SK-N-SH (cell line): ENCODE data around the gene SPEF2. TPM values are rescaled to one million over a fixed set of nuclear protein-coding genes. Genes with fewer than 3 reads are reported as not detected.

ENCODE experiments used
- CTCF ChIA-PET: fragments of 300-600, 350-600 bp; formaldehyde crosslinking; extraction: SDS; loops from one replicate; lab custom pipeline; 2021; lab: Yijun Ruan, JAX
- POLR2A ChIA-PET: fragments of 350-600 bp; sonication (Branson Sonifier 250); formaldehyde crosslinking; extraction: SDS; loops from one replicate; lab custom pipeline; 2020; ENCODE audit warnings: antibody characterized with exemption, inconsistent platforms; lab: Yijun Ruan, JAX
- DNase-seq: peaks from one replicate; pipeline ENCODE4 v3.0.0; 2012
- H2AFZ ChIP-seq: fragments of 200-600 bp; sonication (generic); 2 replicates; pipeline ENCODE4 v1.8.1; 2016; ENCODE audit warnings: antibody characterized with exemption, mild to moderate bottlenecking, low read depth
- H3F3A ChIP-seq: fragments of 200-600 bp; sonication (generic); replicated peaks from 2 replicates; pipeline ENCODE3; 2016; ENCODE audit warnings: antibody characterized with exemption, mild to moderate bottlenecking; ENCODE audit not compliant: insufficient read depth
- H3K27ac ChIP-seq, 2 experiments: fragments of 200-500 bp in 1 of 2; fragments of 200-600 bp in 1 of 2; sonication (Bioruptor generic) in 1 of 2; sonication (generic), shearing (Covaris generic) in 1 of 2; 2 replicates each; pipeline versions ENCODE4 v1.5.1 to v1.6.1; 2014 to 2016; ENCODE audit warnings: low read depth in 2 of 2, inconsistent platforms in 1 of 2, low read length in 1 of 2, mild to moderate bottlenecking in 1 of 2, mixed read lengths in 1 of 2
- H3K27me3 ChIP-seq: fragments of 200-600 bp; sonication (generic), shearing (Covaris generic); 2 replicates; pipeline ENCODE4 v1.6.1; 2016; ENCODE audit warnings: mixed run types; ENCODE audit not compliant: insufficient read depth
- H3K36me3 ChIP-seq, 2 experiments: fragments of 200-500 bp in 1 of 2; fragments of 200-600 bp in 1 of 2; sonication (Bioruptor generic) in 1 of 2; sonication (generic) in 1 of 2; replicated peaks in 1 of 2; 2 replicates each; pipeline versions ENCODE3 to v1.5.1; 2014 to 2016; ENCODE audit warnings: low read length in 1 of 2, mild to moderate bottlenecking in 1 of 2; ENCODE audit not compliant: insufficient read depth in 2 of 2, control insufficient read depth in 1 of 2
- H3K4me1 ChIP-seq, 2 experiments: fragments of 200-500 bp in 1 of 2; fragments of 200-600 bp in 1 of 2; sonication (Bioruptor generic) in 1 of 2; sonication (generic), shearing (Covaris generic) in 1 of 2; 2 replicates each; pipeline versions ENCODE4 v1.5.1 to v1.6.1; 2014 to 2016; ENCODE audit warnings: low read depth in 1 of 2, low read length in 1 of 2, mixed run types in 1 of 2; ENCODE audit not compliant: insufficient read depth in 2 of 2, control insufficient read depth in 1 of 2
- H3K4me2 ChIP-seq: fragments of 200-600 bp; sonication (generic), shearing (Covaris generic); 2 replicates; pipeline ENCODE4 v1.6.1; 2017; ENCODE audit warnings: mixed run types
- H3K4me3 ChIP-seq, 2 experiments: fragments of 200-500 bp in 1 of 2; fragments of 200-600 bp in 1 of 2; sonication (Bioruptor generic) in 1 of 2; sonication (generic), shearing (Covaris generic) in 1 of 2; 2 replicates each; pipeline versions ENCODE4 v1.5.1 to v1.8.1; 2014 to 2016; ENCODE audit warnings: low read depth in 2 of 2, inconsistent platforms in 1 of 2, low read length in 1 of 2, mild to moderate bottlenecking in 1 of 2, mixed read lengths in 1 of 2, moderate library complexity in 1 of 2
- H3K79me2 ChIP-seq: fragments of 200-600 bp; sonication (generic); 2 replicates; pipeline ENCODE4 v1.8.1; 2017; ENCODE audit warnings: mild to moderate bottlenecking; ENCODE audit not compliant: insufficient read depth
- H3K9ac ChIP-seq: fragments of 200-600 bp; sonication (generic); 2 replicates; pipeline ENCODE4 v1.6.1; 2017; ENCODE audit warnings: mixed run types
- H3K9me2 ChIP-seq: fragments of 200-600 bp; sonication (generic); 2 replicates; pipeline ENCODE4 v1.6.1; 2017; ENCODE audit warnings: mixed run types
- H3K9me3 ChIP-seq: fragments of 200-600 bp; sonication (generic); 2 replicates; pipeline ENCODE4 v1.6.1; 2017; ENCODE audit warnings: mixed run types, mild to moderate bottlenecking, moderate library complexity
- H4K20me1 ChIP-seq: fragments of 200-600 bp; sonication (generic); 2 replicates; pipeline ENCODE4 v1.6.1; 2017; ENCODE audit warnings: mild to moderate bottlenecking, mixed run types; ENCODE audit not compliant: insufficient read depth
- CHD2 ChIP-seq: fragments of 150-350 bp; IDR thresholded peaks from 2 replicates; pipeline ENCODE4 v1.6.1; 2018; ENCODE audit warnings: low read length; ENCODE audit not compliant: partially characterized antibody
- CTCF ChIP-seq: fragments of 200-600 bp; sonication (generic); IDR thresholded peaks from 2 replicates; pipeline ENCODE4 v1.6.1; 2017; ENCODE audit warnings: antibody characterized with exemption, mild to moderate bottlenecking, moderate library complexity
- EP300 ChIP-seq, 2 experiments: IDR thresholded peaks; 2 replicates each; pipeline versions ENCODE4 v1.4.0 to v1.6.1; 2012; ENCODE audit warnings: borderline replicate concordance in 1 of 2, low read depth in 1 of 2, low read length in 1 of 2
- FOSL2 ChIP-seq: IDR thresholded peaks from 2 replicates; pipeline ENCODE4 v1.4.0; 2012; ENCODE audit warnings: low read depth, mild to moderate bottlenecking, moderate library complexity, borderline replicate concordance
- FOXM1 ChIP-seq: IDR thresholded peaks from 2 replicates; pipeline ENCODE4 v1.4.0; 2012; ENCODE audit warnings: low read depth, mild to moderate bottlenecking
- IRF3 ChIP-seq: fragments of 150-350 bp; IDR thresholded peaks from 2 replicates; pipeline ENCODE4 v1.6.1; 2016; ENCODE audit warnings: mild to moderate bottlenecking, low read depth, low read length
- MAX ChIP-seq: IDR thresholded peaks from 2 replicates; pipeline ENCODE4 v1.4.0; 2012; ENCODE audit warnings: low read depth
- MEF2A ChIP-seq: IDR thresholded peaks from 2 replicates; pipeline ENCODE4 v1.4.0; 2012; ENCODE audit warnings: low read depth, borderline replicate concordance
- NFIC ChIP-seq: IDR thresholded peaks from 2 replicates; pipeline ENCODE4 v1.4.0; 2012; ENCODE audit warnings: borderline replicate concordance
- PBX3 ChIP-seq: IDR thresholded peaks from 2 replicates; pipeline ENCODE4; 2012
- POLR2AphosphoS5 ChIP-seq: IDR thresholded peaks from 2 replicates; pipeline ENCODE4 v1.6.1; 2012; ENCODE audit warnings: low read depth, low read length
- RAD21 ChIP-seq: IDR thresholded peaks from 2 replicates; pipeline ENCODE4 v1.6.1; 2012; ENCODE audit warnings: mild to moderate bottlenecking, low read length
- RCOR1 ChIP-seq: fragments of 150-350 bp; IDR thresholded peaks from 2 replicates; pipeline ENCODE4 v1.6.1; 2017; ENCODE audit warnings: antibody characterized with exemption, low read length
- RFX5 ChIP-seq: IDR thresholded peaks from 2 replicates; pipeline ENCODE4 v1.6.1; 2012; ENCODE audit warnings: mild to moderate bottlenecking, improper control_type of control experiment, low read length
- SIN3A ChIP-seq: IDR thresholded peaks from 2 replicates; pipeline ENCODE4 v1.6.1; 2012; ENCODE audit warnings: low read depth, mild to moderate bottlenecking, low read length, moderate library complexity, borderline replicate concordance
- SMC3 ChIP-seq: IDR thresholded peaks from 2 replicates; pipeline ENCODE4 v1.6.1; 2012; ENCODE audit warnings: low read depth, low read length, improper control_type of control experiment
- TEAD4 ChIP-seq: IDR thresholded peaks from 2 replicates; pipeline ENCODE4 v1.4.0; 2012; ENCODE audit warnings: mild to moderate bottlenecking, borderline replicate concordance; ENCODE audit not compliant: insufficient read depth
- ZBTB33 ChIP-seq: IDR thresholded peaks from 2 replicates; pipeline ENCODE4 v1.4.0; 2012; ENCODE audit warnings: low read depth, borderline replicate concordance
- WGBS: methylation state at CpG from one replicate; pipeline ENCODE4 v1.1.6; 2017; ENCODE audit warnings: low lambda C conversion rate; 5-methylcytosine and 5-hydroxymethylcytosine counted together
- polyA plus RNA-seq, 3 experiments: library from polyadenylated mRNA; depleted of rRNA; stranded (reverse); fragments of >200 nt; gene quantifications; 2 replicates each; pipeline ENCODE4 v1.2.3, GENCODE V29; 2012

SPEF2 gene
- polyA plus RNA-seq, 1 of the 3 experiments (the other 2 are of a cell fraction) = 1.6 TPM

DNA sequence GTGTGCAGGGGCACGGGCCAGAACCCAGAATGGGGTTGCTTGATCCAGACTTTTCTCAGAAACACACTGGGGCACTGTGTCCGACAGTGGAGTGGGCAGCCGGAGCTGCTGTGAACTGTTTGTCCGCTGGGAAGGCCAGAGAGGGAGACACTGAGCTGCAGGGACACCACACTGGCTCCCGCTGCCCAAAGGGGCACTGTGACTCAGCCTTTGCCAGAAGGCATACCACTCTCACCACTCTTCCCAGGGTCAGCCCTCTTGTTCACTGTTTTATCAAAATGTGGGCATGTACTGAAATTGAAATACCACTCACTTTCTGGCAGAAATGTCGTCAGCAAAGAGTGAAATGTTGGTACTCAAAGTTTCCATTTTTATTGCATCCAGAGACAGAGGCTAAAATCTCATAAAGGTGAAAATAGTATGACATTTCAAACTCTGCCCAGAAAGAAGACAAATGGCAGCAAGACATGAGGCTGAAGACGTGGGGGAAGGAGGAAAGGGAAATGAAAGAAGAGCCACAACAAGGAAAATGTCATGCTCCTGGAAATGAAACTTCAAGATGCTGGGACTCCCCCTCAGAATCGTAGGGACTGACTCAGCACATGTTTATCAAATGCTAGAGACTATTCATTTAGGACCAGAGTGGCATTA lies 234.5 kb downstream of the SPEF2 start:
- H3K36me3 ChIP-seq = no peaks in the 10 kb centered on the region
- H4K20me1 ChIP-seq = no peaks in the 10 kb centered on the region
- H3F3A ChIP-seq = peaks cover 17% of the 10 kb centered on the region
- TF ChIP-seq EP300 (IDR thresholded peaks at IDR 0.05; ENCODE audit: borderline replicate concordance in 1 of 2, low read depth in 1 of 2, low read length in 1 of 2) = no peak
- TF ChIP-seq CTCF = peak; percentile 56
- 0 out of 2 replicates have a peak, but pooled peaks have one; percentile 10 for TF ChIP-seq SMC3
- TF ChIP-seq TEAD4 = no peak
- peak; percentile 19; the same call in 1 of the 2 replicates for TF ChIP-seq FOSL2
- TF ChIP-seq CHD2 = no peak
- TF ChIP-seq NFIC = 0 out of 2 replicates have a peak, but pooled peaks have one; percentile 12
- POLR2A ChIA-PET = no interaction called here
- H3K79me2 ChIP-seq = no peaks in the 10 kb centered on the region
- H3K27ac ChIP-seq = peak overlapping the region in 1 of 2 experiments; percentile 60; a peak in 2 of 4 replicates
- peak overlapping the region; percentile 34; the same call in 1 of the 2 replicates for H3K9ac ChIP-seq
- H3K9me2 ChIP-seq = no peaks in the 10 kb centered on the region
- peak overlapping the region; percentile 77 for H2AFZ ChIP-seq
- H3K4me3 ChIP-seq = no peak overlapping the region; a peak in 1 of 4 replicates
- peaks cover 0 to 26% of the 10 kb centered on the region in 2 experiments; a peak in 2 of 4 replicates for H3K4me1 ChIP-seq
- WGBS = 43% methylated on average over 6 of the region's 8 CpGs
- peak; percentile 23 for DNase-seq
- CTCF ChIA-PET = interaction anchor here (1.6 to 2.3 kb wide), 2 partner anchors 73 to 201 kb away, joined by 5 to 7 read pairs; no protein-coding TSS in a partner anchor
- no peaks in the 10 kb centered on the region for H3K27me3 ChIP-seq
- peak overlapping the region; percentile 69 for H3K4me2 ChIP-seq
- no peaks in the 10 kb centered on the region; the same call in 1 of the 2 replicates for H3K9me3 ChIP-seq

DNA sequence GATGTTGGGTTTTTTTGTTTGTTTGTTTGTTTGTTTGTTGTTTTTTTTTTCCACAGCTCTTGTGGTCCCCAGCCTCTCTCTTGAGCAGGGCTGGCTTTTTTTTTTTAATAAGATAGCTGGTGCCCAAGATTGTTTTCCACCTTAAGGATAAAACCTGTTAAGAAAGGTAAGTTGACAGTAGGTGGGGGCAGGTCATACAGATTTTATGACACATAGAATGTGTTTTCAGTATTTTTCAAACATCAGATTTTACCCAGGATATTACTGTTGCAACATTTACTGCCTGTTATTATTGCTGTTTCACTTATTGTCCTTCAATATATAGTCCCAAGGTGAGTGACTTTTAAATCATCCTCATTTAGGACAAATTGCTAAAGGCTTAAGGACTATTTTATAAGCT lies 235.1 kb downstream of the SPEF2 start:
- Histone ChIP-seq H4K20me1 (no peaks in the 10 kb centered on the region), H3K9me3 (no peaks in the 10 kb centered on the region), H3K4me1 (peaks cover 0 to 31% of the 10 kb centered on the region in 2 experiments; a peak in 2 of 4 replicates), H2AFZ (peak overlapping the region; percentile 77), H3K36me3 (no peaks in the 10 kb centered on the region), H3K9me2 (no peaks in the 10 kb centered on the region), H3K9ac (peak overlapping the region; percentile 34; the same call in 1 of the 2 replicates)
- POLR2A ChIA-PET = no interaction called here
- no peak for DNase-seq
- TF ChIP-seq SIN3A (no peak), RAD21 (no peak), PBX3 (no peak), RFX5 (no peak), FOXM1 (no peak), MAX (no peak), MEF2A (no peak), IRF3 (no peak), RCOR1 (no peak), ZBTB33 (no peak), SMC3 (no peak), POLR2AphosphoS5 (no peak)
- TF ChIP-seq, all 33 proteins: peak for 0
- no peaks in the 10 kb centered on the region for H3K27me3 ChIP-seq
- H3K4me3 ChIP-seq = no peak overlapping the region; a peak in 1 of 4 replicates
- CTCF ChIA-PET = interaction anchor here (1.6 kb wide), 1 partner anchor 202 kb away, joined by 5 read pairs; no protein-coding TSS in a partner anchor
- H3K4me2 ChIP-seq = peak overlapping the region; percentile 69
- H3F3A ChIP-seq = peaks cover 22% of the 10 kb centered on the region
- H3K79me2 ChIP-seq = no peaks in the 10 kb centered on the region
- H3K27ac ChIP-seq = peak overlapping the region in 1 of 2 experiments; percentile 60; a peak in 2 of 4 replicates
